Dendritic cell treated with granulocyte-macrophage colony-stimulating factor and Interleukin-4, amounts not matched to agents 40 ng/mL and 50 ng/mL, for 4 days (primary cell): ENCODE measurements around the gene REP15.

Source experiments
- H3K27ac Mint-ChIP-seq: one replicate; pipeline ENCODE4 v1.8.0; 2022; ENCODE audit warnings: mild to moderate bottlenecking, mixed read lengths
- H3K27me3 Mint-ChIP-seq: one replicate; pipeline ENCODE4 v1.8.0; 2022; ENCODE audit warnings: mild to moderate bottlenecking, mixed read lengths
- H3K36me3 Mint-ChIP-seq: one replicate; pipeline ENCODE4 v1.8.0; 2022; ENCODE audit warnings: low read depth, mixed read lengths
- H3K4me1 Mint-ChIP-seq: one replicate; pipeline ENCODE4 v1.8.0; 2022; ENCODE audit warnings: low read depth, mixed read lengths
- H3K4me3 Mint-ChIP-seq: one replicate; pipeline ENCODE4 v1.8.0; 2022; ENCODE audit warnings: mild to moderate bottlenecking, moderate library complexity, mixed read lengths
- H3K9me3 Mint-ChIP-seq: one replicate; pipeline ENCODE4 v1.8.0; 2022; ENCODE audit warnings: mixed read lengths
- intact Hi-C: fragments of 100-400 bp; cut with micrococcal nuclease; formaldehyde crosslinking; loops from one replicate; pipeline ENCODE4 v1.15.0; 2022

REP15 gene

GRCh38 chr12:27680619-27681018 is 15.6 kb upstream of the REP15 start:
- Mint-ChIP-seq H3K27ac (no peak overlapping the region), H3K4me1 (no peaks in the 10 kb centered on the region), H3K36me3 (peaks cover 54% of the 10 kb centered on the region)

GRCh38 chr12:27682534-27682933 is 13.7 kb upstream of the REP15 start:
- intact Hi-C loops = no loop called here
- H3K36me3 Mint-ChIP-seq = peaks cover 51% of the 10 kb centered on the region
- no peaks in the 10 kb centered on the region for H3K4me1 Mint-ChIP-seq
- H3K27me3 Mint-ChIP-seq = no peaks in the 10 kb centered on the region
- no peak overlapping the region for H3K4me3 Mint-ChIP-seq
- H3K27ac Mint-ChIP-seq = no peak overlapping the region
- H3K9me3 Mint-ChIP-seq = no peaks in the 10 kb centered on the region

More at GRCh38 chr12:27680619-27681018, 15.6 kb upstream of the REP15 start:
- Mint-ChIP-seq H3K27me3 (no peaks in the 10 kb centered on the region), H3K4me3 (no peak overlapping the region), H3K9me3 (no peaks in the 10 kb centered on the region)
- intact Hi-C loops = no loop called here

GRCh38 chr12:27685274-27685673 is 11.0 kb upstream of the REP15 start:
- Mint-ChIP-seq H3K36me3 (peaks cover 53% of the 10 kb centered on the region), H3K27me3 (no peaks in the 10 kb centered on the region)
- intact Hi-C loops = no loop called here

GRCh38 chr12:27686147-27686546 is 10.1 kb upstream of the REP15 start:
- Mint-ChIP-seq H3K4me3 (no peak overlapping the region), H3K4me1 (no peaks in the 10 kb centered on the region), H3K27ac (no peak overlapping the region), H3K27me3 (no peaks in the 10 kb centered on the region), H3K9me3 (no peaks in the 10 kb centered on the region), H3K36me3 (peaks cover 61% of the 10 kb centered on the region)
- intact Hi-C loops = no loop called here

More at GRCh38 chr12:27685274-27685673, 11.0 kb upstream of the REP15 start:
- Mint-ChIP-seq H3K9me3 (no peaks in the 10 kb centered on the region), H3K4me1 (no peaks in the 10 kb centered on the region), H3K4me3 (no peak overlapping the region), H3K27ac (no peak overlapping the region)

- intact Hi-C loops = no loop called here
- Mint-ChIP-seq H3K4me3 (no peak overlapping the region), H3K9me3 (no peaks in the 10 kb centered on the region), H3K36me3 (peaks cover 66% of the 10 kb centered on the region), H3K27ac (no peak overlapping the region), H3K27me3 (no peaks in the 10 kb centered on the region), H3K4me1 (no peaks in the 10 kb centered on the region)
These were observed 7.6 kb upstream of the REP15 start for GRCh38 chr12:27688671-27689070.

GRCh38 chr12:27689558-27690180 is 6.6 kb upstream of the REP15 start:
- no peak overlapping the region for H3K4me3 Mint-ChIP-seq
- H3K4me1 Mint-ChIP-seq = no peaks in the 10 kb centered on the region
- no peaks in the 10 kb centered on the region for H3K27me3 Mint-ChIP-seq
- no peak overlapping the region for H3K27ac Mint-ChIP-seq
- no peaks in the 10 kb centered on the region for H3K9me3 Mint-ChIP-seq
- peaks cover 66% of the 10 kb centered on the region for H3K36me3 Mint-ChIP-seq
- intact Hi-C loops = no loop called here

GRCh38 chr12:27693403-27693802 is 2.8 kb upstream of the REP15 start:
- Mint-ChIP-seq H3K27ac (no peak overlapping the region), H3K4me3 (no peak overlapping the region), H3K4me1 (no peaks in the 10 kb centered on the region), H3K27me3 (no peaks in the 10 kb centered on the region), H3K9me3 (no peaks in the 10 kb centered on the region), H3K36me3 (peaks cover 69% of the 10 kb centered on the region)
- intact Hi-C loops = no loop called here

GRCh38 chr12:27695556-27696292 is 523 bp upstream of the REP15 start:
- Mint-ChIP-seq H3K4me1 (no peaks in the 10 kb centered on the region), H3K27me3 (no peaks in the 10 kb centered on the region), H3K27ac (no peak overlapping the region), H3K36me3 (peaks cover 46% of the 10 kb centered on the region), H3K4me3 (no peak overlapping the region), H3K9me3 (no peaks in the 10 kb centered on the region)
- intact Hi-C loops = no loop called here

- Mint-ChIP-seq H3K9me3 (no peaks in the 10 kb centered on the region), H3K27ac (no peak overlapping the region), H3K4me3 (no peak overlapping the region), H3K4me1 (no peaks in the 10 kb centered on the region), H3K27me3 (no peaks in the 10 kb centered on the region), H3K36me3 (peaks cover 34% of the 10 kb centered on the region)
- intact Hi-C loops = no loop called here
These were observed 767 bp downstream of the REP15 start for GRCh38 chr12:27696864-27697564.

GRCh38 chr12:27703720-27704452 is 7.6 kb downstream of the REP15 start:
- intact Hi-C loops = no loop called here
- H3K4me3 Mint-ChIP-seq = no peak overlapping the region
- H3K4me1 Mint-ChIP-seq = no peaks in the 10 kb centered on the region

GRCh38 chr12:27705263-27705662 is 9.0 kb downstream of the REP15 start:
- intact Hi-C loops = no loop called here
- no peaks in the 10 kb centered on the region for H3K9me3 Mint-ChIP-seq

More at GRCh38 chr12:27703720-27704452, 7.6 kb downstream of the REP15 start:
- Mint-ChIP-seq H3K9me3 (no peaks in the 10 kb centered on the region), H3K36me3 (no peaks in the 10 kb centered on the region), H3K27ac (no peak overlapping the region), H3K27me3 (no peaks in the 10 kb centered on the region)

GRCh38 chr12:27707216-27707615 is 11.0 kb downstream of the REP15 start:
- peaks cover 11% of the 10 kb centered on the region for H3K4me1 Mint-ChIP-seq
- H3K36me3 Mint-ChIP-seq = peaks cover 11% of the 10 kb centered on the region
- no peak overlapping the region for H3K27ac Mint-ChIP-seq
- H3K4me3 Mint-ChIP-seq = no peak overlapping the region
- H3K9me3 Mint-ChIP-seq = no peaks in the 10 kb centered on the region
- no peaks in the 10 kb centered on the region for H3K27me3 Mint-ChIP-seq
- intact Hi-C loops = no loop called here

More at GRCh38 chr12:27705263-27705662, 9.0 kb downstream of the REP15 start:
- no peaks in the 10 kb centered on the region for H3K27me3 Mint-ChIP-seq
- H3K27ac Mint-ChIP-seq = no peak overlapping the region
- no peaks in the 10 kb centered on the region for H3K4me1 Mint-ChIP-seq
- no peak overlapping the region for H3K4me3 Mint-ChIP-seq
- H3K36me3 Mint-ChIP-seq = peaks cover under 1% of the 10 kb centered on the region

- Mint-ChIP-seq H3K4me3 (peak overlapping the region; percentile 98), H3K36me3 (peaks cover 24% of the 10 kb centered on the region), H3K4me1 (peaks cover 26% of the 10 kb centered on the region), H3K27me3 (no peaks in the 10 kb centered on the region), H3K9me3 (no peaks in the 10 kb centered on the region), H3K27ac (peak overlapping the region; percentile 99)
- intact Hi-C loops = no loop called here
These were observed 13.1 kb downstream of the REP15 start for GRCh38 chr12:27709212-27709931.
